ENCODE measurements around the gene SCRN1.

SCRN1 gene

GRCh38 chr7:30020535-30020934 lies 30.9 kb upstream of the SCRN1 start:
- TF ChIP-seq ZFX (IDR thresholded peaks at IDR 0.05) (no peak), CTCF (conservative IDR thresholded peaks at IDR 0.05) (no peak)
- no peak overlapping the region for H3K27ac ChIP-seq

GRCh38 chr7:30019960-30020359 lies 30.4 kb upstream of the SCRN1 start:
- TF ChIP-seq ZFX (IDR thresholded peaks at IDR 0.05) (no peak), CTCF (conservative IDR thresholded peaks at IDR 0.05) (no peak)
- no peak overlapping the region for H3K27ac ChIP-seq

- H3K27ac ChIP-seq = no peak overlapping the region
- TF ChIP-seq CTCF (conservative IDR thresholded peaks at IDR 0.05) (peak; percentile 26), ZFX (IDR thresholded peaks at IDR 0.05) (no peak)
Observed at GRCh38 chr7:30019387-30019786, 29.8 kb upstream of the SCRN1 start.

GRCh38 chr7:30018451-30018850 lies 28.9 kb upstream of the SCRN1 start:
- H3K27ac ChIP-seq = no peak overlapping the region
- no peak for TF ChIP-seq CTCF (conservative IDR thresholded peaks at IDR 0.05)
- TF ChIP-seq ZFX (IDR thresholded peaks at IDR 0.05) = no peak

DNA sequence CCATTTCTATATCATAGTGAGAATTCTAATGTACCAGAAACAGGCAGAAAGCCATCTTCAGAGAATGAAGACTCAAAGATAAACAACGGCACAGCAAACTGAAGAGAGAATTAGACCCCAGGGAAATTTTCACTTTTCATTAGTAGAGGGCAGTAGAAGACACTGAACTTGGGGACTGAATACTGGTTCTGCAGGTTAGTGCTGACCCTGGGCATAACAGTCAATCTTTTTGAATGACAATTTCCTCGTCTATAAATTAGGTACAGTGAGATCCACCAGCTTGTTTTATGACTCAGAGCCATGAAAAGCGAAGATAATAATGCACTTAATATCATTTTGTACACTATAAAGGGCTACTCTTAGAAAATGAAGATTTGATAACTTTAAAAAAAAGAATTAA lies 23.2 kb upstream of the SCRN1 start:
- TF ChIP-seq CTCF (conservative IDR thresholded peaks at IDR 0.05) (peak; percentile 48), ZFX (IDR thresholded peaks at IDR 0.05) (no peak)
- H3K27ac ChIP-seq = no peak overlapping the region

DNA sequence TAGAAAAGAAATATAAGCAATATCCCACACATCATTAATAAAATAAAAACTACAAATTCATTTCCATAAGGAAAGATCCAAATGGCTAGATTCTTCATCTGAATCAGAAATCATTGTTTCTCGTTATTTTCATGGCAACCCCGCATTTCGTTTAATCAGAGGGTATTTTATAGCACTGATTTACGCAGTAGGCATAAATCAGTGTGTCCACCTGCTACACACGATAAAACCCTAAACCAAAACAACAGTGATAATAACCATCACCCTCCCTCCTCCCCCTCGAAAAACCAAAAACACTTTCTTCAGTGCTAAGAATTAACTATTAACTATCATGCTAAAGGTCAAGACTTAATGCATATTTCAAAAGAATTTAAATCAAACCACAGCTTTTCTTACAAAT lies 20.4 kb upstream of the SCRN1 start:
- TF ChIP-seq ZFX (IDR thresholded peaks at IDR 0.05) (no peak), CTCF (conservative IDR thresholded peaks at IDR 0.05) (no peak)
- H3K27ac ChIP-seq = no peak overlapping the region

DNA sequence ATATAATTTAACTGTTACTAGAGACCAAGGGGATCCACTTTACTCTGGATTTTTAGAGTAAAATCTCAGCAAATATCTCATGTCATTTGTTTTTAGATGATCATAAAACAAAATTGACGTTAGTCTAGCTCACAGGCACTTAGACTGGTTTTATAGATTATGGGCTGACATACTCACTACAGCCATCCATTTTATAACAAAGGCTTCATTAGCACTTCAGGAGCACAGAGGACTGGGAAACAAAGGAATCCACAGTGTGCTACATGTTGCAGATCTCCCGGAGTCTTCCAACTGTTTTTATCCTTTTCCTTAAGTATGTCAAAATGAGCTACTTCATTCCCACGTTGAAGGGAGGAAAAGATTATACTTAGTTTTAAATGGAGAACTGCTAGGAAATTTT lies 15.9 kb upstream of the SCRN1 start:
- TF ChIP-seq CTCF (conservative IDR thresholded peaks at IDR 0.05) = no peak
- no peak for TF ChIP-seq ZFX (IDR thresholded peaks at IDR 0.05)
- no peak overlapping the region for H3K27ac ChIP-seq

All from C4-2B (cell line).